Measurements from ENCODE around the gene FGF12.

DNA sequence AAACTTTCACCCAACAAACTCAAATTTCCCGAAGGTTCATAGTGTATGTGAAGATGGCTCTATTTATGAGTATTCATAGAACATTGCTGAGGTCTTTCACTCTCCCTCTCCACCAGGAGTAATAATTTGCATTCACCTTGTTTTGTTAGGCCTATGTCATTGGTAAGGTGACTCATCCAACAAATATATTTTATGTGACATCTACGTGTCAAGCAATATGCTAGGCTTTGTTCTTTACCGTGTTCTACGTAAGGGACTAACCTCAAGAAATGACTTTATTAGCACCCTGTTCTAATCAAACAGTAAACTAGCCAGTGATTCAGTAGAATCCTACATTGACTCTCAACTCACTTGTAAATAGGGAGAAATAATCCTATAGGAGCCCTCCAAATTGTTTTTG is 334.4 kb downstream of the FGF12 start:
- TF ChIP-seq, protein P1, sequence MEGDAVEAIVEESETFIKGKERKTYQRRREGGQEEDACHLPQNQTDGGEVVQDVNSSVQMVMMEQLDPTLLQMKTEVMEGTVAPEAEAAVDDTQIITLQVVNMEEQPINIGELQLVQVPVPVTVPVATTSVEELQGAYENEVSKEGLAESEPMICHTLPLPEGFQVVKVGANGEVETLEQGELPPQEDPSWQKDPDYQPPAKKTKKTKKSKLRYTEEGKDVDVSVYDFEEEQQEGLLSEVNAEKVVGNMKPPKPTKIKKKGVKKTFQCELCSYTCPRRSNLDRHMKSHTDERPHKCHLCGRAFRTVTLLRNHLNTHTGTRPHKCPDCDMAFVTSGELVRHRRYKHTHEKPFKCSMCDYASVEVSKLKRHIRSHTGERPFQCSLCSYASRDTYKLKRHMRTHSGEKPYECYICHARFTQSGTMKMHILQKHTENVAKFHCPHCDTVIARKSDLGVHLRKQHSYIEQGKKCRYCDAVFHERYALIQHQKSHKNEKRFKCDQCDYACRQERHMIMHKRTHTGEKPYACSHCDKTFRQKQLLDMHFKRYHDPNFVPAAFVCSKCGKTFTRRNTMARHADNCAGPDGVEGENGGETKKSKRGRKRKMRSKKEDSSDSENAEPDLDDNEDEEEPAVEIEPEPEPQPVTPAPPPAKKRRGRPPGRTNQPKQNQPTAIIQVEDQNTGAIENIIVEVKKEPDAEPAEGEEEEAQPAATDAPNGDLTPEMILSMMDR (IDR thresholded peaks at IDR 0.05; ENCODE audit: low read depth, low read length, poor library complexity, severe bottlenecking) = no peak
- TF ChIP-seq EZH2phosphoT487 (IDR thresholded peaks at IDR 0.05; ENCODE audit: borderline replicate concordance, low read length) = no peak

Measured in DOHH2 (cell line).